GM12878 (cell line): Measurements from ENCODE around the gene SUGCT. TPM values are rescaled to one million over a fixed set of nuclear protein-coding genes. Genes with fewer than 3 reads are reported as not detected.

ENCODE experiments used
- ATAC-seq: fragments of 200-7000 bp; cut with Tn5 transposase; 3 replicates; pipeline ENCODE4 v1.9.1; 2020; ENCODE audit warnings: mild to moderate bottlenecking, moderate library complexity
- BruUV-seq: library from RNA; stranded (reverse); fragments of 400-500 nt; replicated peaks from 2 replicates; lab custom pipeline; 2021; lab: Mats Ljungman, UMichigan
- CTCF ChIA-PET: fragments of 300-600 bp; sonication (Branson Sonifier 250); formaldehyde crosslinking; extraction: SDS; loops from one replicate; lab custom pipeline; 2021; ENCODE audit warnings: inconsistent platforms; lab: Yijun Ruan, JAX
- POLR2A ChIA-PET: fragments of 350-600 bp; formaldehyde crosslinking; extraction: SDS; loops from one replicate; lab custom pipeline; 2021; ENCODE audit warnings: inconsistent platforms; lab: Charles Lee
- RAD21 ChIA-PET: fragments of 300-600 bp; sonication (Branson Sonifier 250); formaldehyde crosslinking; loops from one replicate; lab custom pipeline; 2023; ENCODE audit warnings: antibody characterized with exemption; ENCODE audit not compliant: unreplicated experiment; lab: Charles Lee
- SMC1A ChIA-PET: fragments of 300-600 bp; sonication (Branson Sonifier 250); formaldehyde crosslinking; loops from one replicate; lab custom pipeline; 2023; ENCODE audit not compliant: unreplicated experiment, uncharacterized antibody; lab: Charles Lee
- DNase-seq: peaks from one replicate; pipeline ENCODE4 v3.0.0-alpha.2; 2011; ENCODE audit warnings: low read depth, low spot score
- FAIRE-seq: peaks from 3 replicates; lab custom pipeline; 2011; peaks lifted over from hg19 to GRCh38; lab: Jason Lieb, UNC
- H2AFZ ChIP-seq: 2 replicates; pipeline ENCODE4 v1.6.0; 2011; ENCODE audit warnings: low read depth, low read length, control low read depth; ENCODE audit not compliant: control insufficient read depth
- H3K27ac ChIP-seq: 2 replicates; pipeline ENCODE4 v1.5.1; 2011; ENCODE audit warnings: control low read depth; ENCODE audit not compliant: control insufficient read depth, insufficient read depth
- H3K27me3 ChIP-seq, 2 experiments: replicated peaks in 1 of 2; 2 replicates each; pipeline versions ENCODE4 v1.6.0 to v1.6.1; 2011; ENCODE audit warnings: low read length in 1 of 2; ENCODE audit not compliant: control insufficient read depth in 2 of 2, insufficient read depth in 2 of 2
- H3K36me3 ChIP-seq, 2 experiments: 2 replicates each; pipeline ENCODE4 v1.5.1; 2011; ENCODE audit warnings: low read length in 1 of 2; ENCODE audit not compliant: control insufficient read depth in 2 of 2, insufficient read depth in 2 of 2
- H3K4me1 ChIP-seq: 2 replicates; pipeline ENCODE4 v1.6.1; 2011; ENCODE audit warnings: mild to moderate bottlenecking, low read length, moderate library complexity, mixed read lengths; ENCODE audit not compliant: control insufficient read depth, insufficient read depth
- H3K4me2 ChIP-seq: 2 replicates; pipeline ENCODE4 v1.6.0; 2011; ENCODE audit warnings: control low read depth; ENCODE audit not compliant: control insufficient read depth, insufficient read depth
- H3K4me3 ChIP-seq: fragments of 200-600 bp; sonication (generic); 2 replicates; pipeline ENCODE4 v1.5.1; 2016
- H3K79me2 ChIP-seq: 2 replicates; pipeline ENCODE4 v1.6.0; 2011; ENCODE audit warnings: low read length; ENCODE audit not compliant: control insufficient read depth, insufficient read depth
- H3K9ac ChIP-seq: 2 replicates; pipeline ENCODE4 v1.8.0; 2011; ENCODE audit warnings: low read length, control low read depth, mixed read lengths; ENCODE audit not compliant: control insufficient read depth, insufficient read depth
- H3K9me3 ChIP-seq: replicated peaks from 3 replicates; pipeline ENCODE4 v1.5.1; 2011; ENCODE audit warnings: mild to moderate bottlenecking, low read length; ENCODE audit not compliant: control insufficient read depth, insufficient read depth
- H4K20me1 ChIP-seq: 2 replicates; pipeline ENCODE4 v1.6.0; 2011; ENCODE audit not compliant: control insufficient read depth, insufficient read depth
- ASH2L ChIP-seq: fragments of 300-600, 200-600 bp; sonication (generic); IDR thresholded peaks from 2 replicates; pipeline ENCODE4 v1.6.1; 2017; ENCODE audit warnings: low read depth, mild to moderate bottlenecking, borderline replicate concordance
- HCFC1 ChIP-seq: fragments of 150-350 bp; IDR thresholded peaks from 2 replicates; pipeline ENCODE4 v1.6.1; 2014; ENCODE audit warnings: low read length
- MTA3 ChIP-seq: IDR thresholded peaks from 2 replicates; pipeline ENCODE4 v1.6.1; 2012; ENCODE audit warnings: low read length, inconsistent platforms, borderline replicate concordance
- RB1 ChIP-seq: fragments of 450-650 bp; formaldehyde crosslinking; IDR thresholded peaks from 2 replicates; pipeline ENCODE4 v1.6.1; 2017; ENCODE audit warnings: mild to moderate bottlenecking, borderline replicate concordance
- WGBS: methylation state at CpG from one replicate; pipeline ENCODE4 v1.1.6; 2016; ENCODE audit warnings: low lambda C conversion rate; ENCODE audit not compliant: insufficient replicate concordance, insufficient coverage; ENCODE audit errors: missing lambda C conversion rate; 5-methylcytosine and 5-hydroxymethylcytosine counted together
- in situ Hi-C: fragments of 300-500 bp; cut with MboI; formaldehyde crosslinking; loops from 9 replicates; pipeline ENCODE4 v1.14.3; 2018; ENCODE audit warnings: mixed read lengths
- intact Hi-C: fragments of 100-400 bp; cut with micrococcal nuclease; formaldehyde crosslinking; loops from one replicate; pipeline ENCODE4 v1.14.2; 2022; ENCODE audit not compliant: unreplicated experiment
- polyA plus RNA-seq, 11 experiments: library from polyadenylated mRNA; depleted of rRNA in 4 of 11; unstranded in 6 of 11; stranded (reverse) in 5 of 11; fragments of >200 nt; fragmentation: Nextera tagmentation in 4 of 11; fragmentation: Illumina TruSeq in 1 of 11; extraction: Ambion mirVana in 4 of 11; extraction: Trizol in 1 of 11; gene quantifications; 1 replicate in 1 of 11; 2 replicates in 10 of 11; pipeline versions ENCODE4 v1.2.1 to v1.2.3, GENCODE V29; 2011 to 2016; ENCODE audit warnings: inconsistent platforms in 2 of 11, missing spikeins in 2 of 11, low read depth in 1 of 11
- total RNA-seq, 4 experiments: library from RNA; depleted of rRNA in 3 of 4; stranded (reverse); fragments of >200 nt in 3 of 4; fragmentation: Illumina TruSeq in 1 of 4; extraction: Trizol in 1 of 4; gene quantifications; 2 replicates each; pipeline versions ENCODE4 v1.2.1 to v1.2.3, GENCODE V29; 2013 to 2021
- TF ChIP-seq, protein P1 (sequence below): fragments of 450-650 bp; IDR thresholded peaks from 2 replicates; pipeline ENCODE4 v1.6.1; 2017; ENCODE audit warnings: low read depth, mild to moderate bottlenecking, moderate library complexity
- TF ChIP-seq, protein P2 (sequence below): fragments of 150-350 bp; IDR thresholded peaks from 2 replicates; pipeline ENCODE4 v1.6.1; 2016; ENCODE audit warnings: low read depth, low read length
- TF ChIP-seq, protein P3 (sequence below): IDR thresholded peaks from 2 replicates; pipeline ENCODE4 v1.6.1; 2012; ENCODE audit warnings: improper control_type of control experiment, low read depth, low read length; ENCODE audit not compliant: insufficient replicate concordance

Gene SUGCT
- total and polyA plus RNA-seq, 10 of the 15 experiments (the other 5 are each of a cell fraction or from before 2014, with no cell fraction given): 0.08 to 1.2 (median 0.67) TPM; not detected in 1

DNA sequence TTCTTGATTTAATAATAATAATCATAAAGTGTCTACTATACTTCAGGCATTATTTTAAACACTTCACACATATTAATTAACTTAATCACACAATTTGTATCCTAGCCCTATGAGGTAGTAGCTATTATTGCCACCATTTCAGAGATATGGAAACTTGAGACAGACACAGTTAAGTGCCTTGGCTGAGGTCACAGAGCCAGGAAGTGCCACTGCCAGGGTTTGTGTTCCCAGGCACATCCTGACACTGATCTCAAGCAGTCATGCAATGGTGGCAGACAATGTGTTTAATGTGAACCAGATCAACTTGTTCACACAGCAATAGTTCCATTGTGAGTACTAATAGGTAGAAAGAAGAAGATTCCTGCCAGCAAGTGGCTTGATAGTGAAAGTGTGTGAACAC, 666.0 kb downstream of the SUGCT start:
- no peaks in the 10 kb centered on the region for H4K20me1 ChIP-seq
- H3K9ac ChIP-seq: no peak overlapping the region
- H3K4me3 ChIP-seq: no peak overlapping the region
- H3K79me2 ChIP-seq: no peaks in the 10 kb centered on the region
- no peaks in the 10 kb centered on the region for H3K36me3 ChIP-seq
- no peaks in the 10 kb centered on the region for H3K4me1 ChIP-seq
- H3K27ac ChIP-seq: no peak overlapping the region
- CTCF ChIA-PET: interaction anchor here (0.7 kb wide), 1 partner anchor 124 kb away, joined by 3 read pairs; no protein-coding TSS in a partner anchor
- intact Hi-C loops: no loop called here
- no peak for ATAC-seq
- no peak for FAIRE-seq
- no peak for TF ChIP-seq RB1
- no peak for TF ChIP-seq HCFC1
- no peak for TF ChIP-seq ASH2L
- TF ChIP-seq, all 136 proteins: peak for 0
- DNase-seq: no peak
- no peak overlapping the region for H3K4me2 ChIP-seq
- H3K27me3 ChIP-seq: no peaks in the 10 kb centered on the region
- H2AFZ ChIP-seq: no peak overlapping the region
- in situ Hi-C loops: no loop called here
- BruUV-seq: no TSS peak
- ChIA-PET RAD21 (no interaction called here), POLR2A (interaction anchor here (0.5 kb wide), 1 partner anchor 578 kb away, joined by 3 read pairs; no protein-coding TSS in a partner anchor), SMC1A (no interaction called here)
- H3K9me3 ChIP-seq: no peaks in the 10 kb centered on the region

DNA sequence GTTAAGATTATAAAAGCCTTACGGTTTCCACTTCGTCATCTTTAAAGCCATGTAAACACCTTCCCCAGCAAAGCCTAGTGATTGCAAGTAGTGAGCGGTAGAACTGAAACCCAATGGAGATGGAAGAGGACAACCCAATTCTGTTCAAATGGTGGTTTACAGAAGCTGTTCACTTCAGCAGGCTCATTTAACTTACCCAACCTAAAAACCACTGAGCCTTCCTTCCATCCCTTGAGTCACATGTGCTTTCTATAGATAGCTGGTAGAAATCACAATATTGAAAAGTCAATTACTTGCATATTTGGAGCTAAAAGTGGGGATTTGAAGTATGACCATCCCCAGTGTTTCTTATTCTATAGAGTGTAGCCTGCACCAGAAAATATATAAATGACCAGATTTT, 667.7 kb downstream of the SUGCT start:
- Histone ChIP-seq H3K79me2 (no peaks in the 10 kb centered on the region), H3K36me3 (no peaks in the 10 kb centered on the region), H3K9me3 (no peaks in the 10 kb centered on the region), H3K27me3 (no peaks in the 10 kb centered on the region), H3K27ac (no peak overlapping the region), H3K4me3 (no peak overlapping the region), H3K4me2 (no peak overlapping the region), H4K20me1 (no peaks in the 10 kb centered on the region), H2AFZ (no peak overlapping the region), H3K9ac (no peak overlapping the region), H3K4me1 (no peaks in the 10 kb centered on the region)
- 87% methylated on average over 3 of the region's 3 CpGs for WGBS
- CTCF ChIA-PET: no interaction called here
- FAIRE-seq: no peak
- no peak for DNase-seq
- intact Hi-C loops (no loop called here), in situ Hi-C loops (no loop called here)
- POLR2A ChIA-PET: interaction anchor here (0.5 kb wide), 1 partner anchor 662 kb away, joined by 3 read pairs; no protein-coding TSS in a partner anchor
- no peak for ATAC-seq
- no TSS peak for BruUV-seq
- SMC1A ChIA-PET: no interaction called here
- RAD21 ChIA-PET: no interaction called here
- TF ChIP-seq, protein P1, sequence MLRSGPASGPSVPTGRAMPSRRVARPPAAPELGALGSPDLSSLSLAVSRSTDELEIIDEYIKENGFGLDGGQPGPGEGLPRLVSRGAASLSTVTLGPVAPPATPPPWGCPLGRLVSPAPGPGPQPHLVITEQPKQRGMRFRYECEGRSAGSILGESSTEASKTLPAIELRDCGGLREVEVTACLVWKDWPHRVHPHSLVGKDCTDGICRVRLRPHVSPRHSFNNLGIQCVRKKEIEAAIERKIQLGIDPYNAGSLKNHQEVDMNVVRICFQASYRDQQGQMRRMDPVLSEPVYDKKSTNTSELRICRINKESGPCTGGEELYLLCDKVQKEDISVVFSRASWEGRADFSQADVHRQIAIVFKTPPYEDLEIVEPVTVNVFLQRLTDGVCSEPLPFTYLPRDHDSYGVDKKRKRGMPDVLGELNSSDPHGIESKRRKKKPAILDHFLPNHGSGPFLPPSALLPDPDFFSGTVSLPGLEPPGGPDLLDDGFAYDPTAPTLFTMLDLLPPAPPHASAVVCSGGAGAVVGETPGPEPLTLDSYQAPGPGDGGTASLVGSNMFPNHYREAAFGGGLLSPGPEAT: no peak
- TF ChIP-seq MTA3: no peak
- TF ChIP-seq, protein P2, sequence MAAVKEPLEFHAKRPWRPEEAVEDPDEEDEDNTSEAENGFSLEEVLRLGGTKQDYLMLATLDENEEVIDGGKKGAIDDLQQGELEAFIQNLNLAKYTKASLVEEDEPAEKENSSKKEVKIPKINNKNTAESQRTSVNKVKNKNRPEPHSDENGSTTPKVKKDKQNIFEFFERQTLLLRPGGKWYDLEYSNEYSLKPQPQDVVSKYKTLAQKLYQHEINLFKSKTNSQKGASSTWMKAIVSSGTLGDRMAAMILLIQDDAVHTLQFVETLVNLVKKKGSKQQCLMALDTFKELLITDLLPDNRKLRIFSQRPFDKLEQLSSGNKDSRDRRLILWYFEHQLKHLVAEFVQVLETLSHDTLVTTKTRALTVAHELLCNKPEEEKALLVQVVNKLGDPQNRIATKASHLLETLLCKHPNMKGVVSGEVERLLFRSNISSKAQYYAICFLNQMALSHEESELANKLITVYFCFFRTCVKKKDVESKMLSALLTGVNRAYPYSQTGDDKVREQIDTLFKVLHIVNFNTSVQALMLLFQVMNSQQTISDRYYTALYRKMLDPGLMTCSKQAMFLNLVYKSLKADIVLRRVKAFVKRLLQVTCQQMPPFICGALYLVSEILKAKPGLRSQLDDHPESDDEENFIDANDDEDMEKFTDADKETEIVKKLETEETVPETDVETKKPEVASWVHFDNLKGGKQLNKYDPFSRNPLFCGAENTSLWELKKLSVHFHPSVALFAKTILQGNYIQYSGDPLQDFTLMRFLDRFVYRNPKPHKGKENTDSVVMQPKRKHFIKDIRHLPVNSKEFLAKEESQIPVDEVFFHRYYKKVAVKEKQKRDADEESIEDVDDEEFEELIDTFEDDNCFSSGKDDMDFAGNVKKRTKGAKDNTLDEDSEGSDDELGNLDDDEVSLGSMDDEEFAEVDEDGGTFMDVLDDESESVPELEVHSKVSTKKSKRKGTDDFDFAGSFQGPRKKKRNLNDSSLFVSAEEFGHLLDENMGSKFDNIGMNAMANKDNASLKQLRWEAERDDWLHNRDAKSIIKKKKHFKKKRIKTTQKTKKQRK: no peak
- TF ChIP-seq, protein P3, sequence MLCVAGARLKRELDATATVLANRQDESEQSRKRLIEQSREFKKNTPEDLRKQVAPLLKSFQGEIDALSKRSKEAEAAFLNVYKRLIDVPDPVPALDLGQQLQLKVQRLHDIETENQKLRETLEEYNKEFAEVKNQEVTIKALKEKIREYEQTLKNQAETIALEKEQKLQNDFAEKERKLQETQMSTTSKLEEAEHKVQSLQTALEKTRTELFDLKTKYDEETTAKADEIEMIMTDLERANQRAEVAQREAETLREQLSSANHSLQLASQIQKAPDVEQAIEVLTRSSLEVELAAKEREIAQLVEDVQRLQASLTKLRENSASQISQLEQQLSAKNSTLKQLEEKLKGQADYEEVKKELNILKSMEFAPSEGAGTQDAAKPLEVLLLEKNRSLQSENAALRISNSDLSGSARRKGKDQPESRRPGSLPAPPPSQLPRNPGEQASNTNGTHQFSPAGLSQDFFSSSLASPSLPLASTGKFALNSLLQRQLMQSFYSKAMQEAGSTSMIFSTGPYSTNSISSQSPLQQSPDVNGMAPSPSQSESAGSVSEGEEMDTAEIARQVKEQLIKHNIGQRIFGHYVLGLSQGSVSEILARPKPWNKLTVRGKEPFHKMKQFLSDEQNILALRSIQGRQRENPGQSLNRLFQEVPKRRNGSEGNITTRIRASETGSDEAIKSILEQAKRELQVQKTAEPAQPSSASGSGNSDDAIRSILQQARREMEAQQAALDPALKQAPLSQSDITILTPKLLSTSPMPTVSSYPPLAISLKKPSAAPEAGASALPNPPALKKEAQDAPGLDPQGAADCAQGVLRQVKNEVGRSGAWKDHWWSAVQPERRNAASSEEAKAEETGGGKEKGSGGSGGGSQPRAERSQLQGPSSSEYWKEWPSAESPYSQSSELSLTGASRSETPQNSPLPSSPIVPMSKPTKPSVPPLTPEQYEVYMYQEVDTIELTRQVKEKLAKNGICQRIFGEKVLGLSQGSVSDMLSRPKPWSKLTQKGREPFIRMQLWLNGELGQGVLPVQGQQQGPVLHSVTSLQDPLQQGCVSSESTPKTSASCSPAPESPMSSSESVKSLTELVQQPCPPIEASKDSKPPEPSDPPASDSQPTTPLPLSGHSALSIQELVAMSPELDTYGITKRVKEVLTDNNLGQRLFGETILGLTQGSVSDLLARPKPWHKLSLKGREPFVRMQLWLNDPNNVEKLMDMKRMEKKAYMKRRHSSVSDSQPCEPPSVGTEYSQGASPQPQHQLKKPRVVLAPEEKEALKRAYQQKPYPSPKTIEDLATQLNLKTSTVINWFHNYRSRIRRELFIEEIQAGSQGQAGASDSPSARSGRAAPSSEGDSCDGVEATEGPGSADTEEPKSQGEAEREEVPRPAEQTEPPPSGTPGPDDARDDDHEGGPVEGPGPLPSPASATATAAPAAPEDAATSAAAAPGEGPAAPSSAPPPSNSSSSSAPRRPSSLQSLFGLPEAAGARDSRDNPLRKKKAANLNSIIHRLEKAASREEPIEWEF: no peak
